ENCODE data around the gene UCK1.

DNA sequence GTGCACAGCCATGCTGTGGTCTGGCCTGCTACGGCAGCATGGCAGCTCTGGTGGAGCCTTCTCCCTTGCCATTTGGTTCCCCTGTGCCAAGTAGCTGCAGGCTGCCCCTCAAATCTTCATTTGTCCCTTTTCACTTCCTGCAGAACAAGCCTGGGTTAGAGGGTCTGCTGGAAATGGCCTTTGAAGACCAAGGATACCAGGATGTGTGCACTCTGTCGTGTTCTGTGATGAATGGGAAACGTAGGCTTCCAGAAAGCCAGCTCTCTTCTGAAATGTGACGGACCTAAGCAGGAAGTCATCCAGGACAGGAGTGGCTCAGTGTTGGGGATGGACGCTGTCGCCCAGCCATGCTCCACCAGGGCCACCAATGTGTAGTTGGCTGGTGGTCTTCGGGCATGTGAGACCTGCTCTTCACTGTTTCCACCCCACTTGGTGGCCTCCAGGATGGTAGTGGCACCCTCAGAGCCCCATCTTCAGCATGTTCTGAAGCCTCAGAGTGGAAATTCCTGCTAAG is 31.8 kb downstream of the UCK1 start:
- no peak for TF ChIP-seq EZH2 (IDR thresholded peaks at IDR 0.05; ENCODE audit: low read length)
- TF ChIP-seq, protein P1, sequence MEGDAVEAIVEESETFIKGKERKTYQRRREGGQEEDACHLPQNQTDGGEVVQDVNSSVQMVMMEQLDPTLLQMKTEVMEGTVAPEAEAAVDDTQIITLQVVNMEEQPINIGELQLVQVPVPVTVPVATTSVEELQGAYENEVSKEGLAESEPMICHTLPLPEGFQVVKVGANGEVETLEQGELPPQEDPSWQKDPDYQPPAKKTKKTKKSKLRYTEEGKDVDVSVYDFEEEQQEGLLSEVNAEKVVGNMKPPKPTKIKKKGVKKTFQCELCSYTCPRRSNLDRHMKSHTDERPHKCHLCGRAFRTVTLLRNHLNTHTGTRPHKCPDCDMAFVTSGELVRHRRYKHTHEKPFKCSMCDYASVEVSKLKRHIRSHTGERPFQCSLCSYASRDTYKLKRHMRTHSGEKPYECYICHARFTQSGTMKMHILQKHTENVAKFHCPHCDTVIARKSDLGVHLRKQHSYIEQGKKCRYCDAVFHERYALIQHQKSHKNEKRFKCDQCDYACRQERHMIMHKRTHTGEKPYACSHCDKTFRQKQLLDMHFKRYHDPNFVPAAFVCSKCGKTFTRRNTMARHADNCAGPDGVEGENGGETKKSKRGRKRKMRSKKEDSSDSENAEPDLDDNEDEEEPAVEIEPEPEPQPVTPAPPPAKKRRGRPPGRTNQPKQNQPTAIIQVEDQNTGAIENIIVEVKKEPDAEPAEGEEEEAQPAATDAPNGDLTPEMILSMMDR (optimal IDR thresholded peaks at IDR 0.05 in 1 of 3, IDR thresholded peaks at IDR 0.05 in 1 of 3, conservative IDR thresholded peaks at IDR 0.05 in 1 of 3; ENCODE audit: extremely low read depth in 1 of 3, insufficient read depth in 2 of 3, low read length in 3 of 3) = no peak

All from keratinocyte (primary cell).